ENCODE measurements around the gene BIRC7.
"Not testable (repeated sequence)": the region's sequence is repeated elsewhere in the genome, so short reads cannot be mapped to it uniquely, and the experiment has no call there.

The BIRC7 gene

GRCh38 chr20:63246490-63247288, 11.0 kb downstream of the BIRC7 start:
- DNase-seq (ENCODE audit: low read depth, low spot score) = peak; percentile 67

- no peak for DNase-seq (ENCODE audit: low read depth, low spot score)
Measured at GRCh38 chr20:63247671-63248228, 12.0 kb downstream of the BIRC7 start.

GRCh38 chr20:63248835-63249591, 13.3 kb downstream of the BIRC7 start:
- DNase-seq (ENCODE audit: low read depth, low spot score) = no peak

- no peak for DNase-seq (ENCODE audit: low read depth, low spot score)
Measured at GRCh38 chr20:63249891-63250290, 14.2 kb downstream of the BIRC7 start.

- DNase-seq (ENCODE audit: low read depth, low spot score) = not testable (repeated sequence)
Measured at GRCh38 chr20:63251350-63251749, 15.6 kb downstream of the BIRC7 start.

GRCh38 chr20:63252284-63252711, 16.6 kb downstream of the BIRC7 start:
- DNase-seq (ENCODE audit: low read depth, low spot score) = no peak

- no peak for DNase-seq (ENCODE audit: low read depth, low spot score)
Measured at GRCh38 chr20:63253065-63253437, 17.3 kb downstream of the BIRC7 start.

GRCh38 chr20:63253438-63254231, 17.9 kb downstream of the BIRC7 start:
- DNase-seq (ENCODE audit: low read depth, low spot score) = peak; percentile 92

- no peak for DNase-seq (ENCODE audit: low read depth, low spot score)
Measured at GRCh38 chr20:63254232-63254605, 18.5 kb downstream of the BIRC7 start, which contains the start of gene NKAIN4. Gene NKAIN4 (minus strand): TSS chr20:63254463. CDS start chr20:63254450, 13 bp downstream.

GRCh38 chr20:63254606-63255384, 19.1 kb downstream of the BIRC7 start:
- DNase-seq (ENCODE audit: low read depth, low spot score) = peak; percentile 74

GRCh38 chr20:63255931-63256704, 20.4 kb downstream of the BIRC7 start:
- DNase-seq (ENCODE audit: low read depth, low spot score) = peak; percentile 62

GRCh38 chr20:63256954-63257353, 21.2 kb downstream of the BIRC7 start:
- DNase-seq (ENCODE audit: low read depth, low spot score) = no peak

- DNase-seq (ENCODE audit: low read depth, low spot score) = no peak
Measured at GRCh38 chr20:63257629-63258028, 21.9 kb downstream of the BIRC7 start.

- peak; percentile 69 for DNase-seq (ENCODE audit: low read depth, low spot score)
Measured at GRCh38 chr20:63258781-63259180, 23.1 kb downstream of the BIRC7 start.

GRCh38 chr20:63259734-63260460, 24.2 kb downstream of the BIRC7 start:
- DNase-seq (ENCODE audit: low read depth, low spot score) = no peak

- DNase-seq (ENCODE audit: low read depth, low spot score) = no peak
Measured at GRCh38 chr20:63260521-63260920, 24.8 kb downstream of the BIRC7 start.

GRCh38 chr20:63261060-63261794, 25.5 kb downstream of the BIRC7 start:
- peak; percentile 51 for DNase-seq (ENCODE audit: low read depth, low spot score)

GRCh38 chr20:63261795-63262528, 26.3 kb downstream of the BIRC7 start:
- no peak for DNase-seq (ENCODE audit: low read depth, low spot score)

Data from ELF-1 (cell line).